ENCODE measurements around the gene GBP3.

DNA sequence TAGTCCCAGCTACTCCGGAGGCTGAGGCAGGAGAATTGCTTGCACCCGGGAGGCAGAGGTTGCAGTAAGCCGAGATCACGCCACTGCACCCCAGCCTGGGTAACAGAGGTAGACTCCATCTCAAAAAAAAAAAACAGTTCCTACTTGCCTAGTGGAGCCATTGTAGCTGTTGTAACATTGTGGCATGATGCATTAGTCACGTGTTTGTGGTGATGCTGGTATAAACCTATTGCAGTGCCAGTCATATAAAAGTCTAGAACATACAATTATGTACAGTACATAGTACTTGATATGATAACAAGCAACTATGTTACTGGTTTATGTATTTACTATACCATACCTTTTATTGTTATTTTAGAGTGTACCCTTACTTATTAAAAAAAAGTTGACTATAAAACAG, 46.4 kb downstream of the GBP3 start:
- TF ChIP-seq, protein P1, sequence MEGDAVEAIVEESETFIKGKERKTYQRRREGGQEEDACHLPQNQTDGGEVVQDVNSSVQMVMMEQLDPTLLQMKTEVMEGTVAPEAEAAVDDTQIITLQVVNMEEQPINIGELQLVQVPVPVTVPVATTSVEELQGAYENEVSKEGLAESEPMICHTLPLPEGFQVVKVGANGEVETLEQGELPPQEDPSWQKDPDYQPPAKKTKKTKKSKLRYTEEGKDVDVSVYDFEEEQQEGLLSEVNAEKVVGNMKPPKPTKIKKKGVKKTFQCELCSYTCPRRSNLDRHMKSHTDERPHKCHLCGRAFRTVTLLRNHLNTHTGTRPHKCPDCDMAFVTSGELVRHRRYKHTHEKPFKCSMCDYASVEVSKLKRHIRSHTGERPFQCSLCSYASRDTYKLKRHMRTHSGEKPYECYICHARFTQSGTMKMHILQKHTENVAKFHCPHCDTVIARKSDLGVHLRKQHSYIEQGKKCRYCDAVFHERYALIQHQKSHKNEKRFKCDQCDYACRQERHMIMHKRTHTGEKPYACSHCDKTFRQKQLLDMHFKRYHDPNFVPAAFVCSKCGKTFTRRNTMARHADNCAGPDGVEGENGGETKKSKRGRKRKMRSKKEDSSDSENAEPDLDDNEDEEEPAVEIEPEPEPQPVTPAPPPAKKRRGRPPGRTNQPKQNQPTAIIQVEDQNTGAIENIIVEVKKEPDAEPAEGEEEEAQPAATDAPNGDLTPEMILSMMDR (conservative IDR thresholded peaks at IDR 0.05; ENCODE audit: low read length): no peak
- no peak for TF ChIP-seq EZH2phosphoT487 (IDR thresholded peaks at IDR 0.05; ENCODE audit: borderline replicate concordance)
